T47D (cell line): ENCODE results near the gene MAST4.

Source experiments
- DNase-seq, 2 experiments: peaks; one replicate each; pipeline versions ENCODE4 v3.0.0 to v3.0.0-alpha.2; 2011 to 2012; ENCODE audit warnings: low read depth in 1 of 2, low spot score in 1 of 2
- JUND ChIP-seq: IDR thresholded peaks from 2 replicates; pipeline ENCODE4 v1.6.1; 2012; ENCODE audit warnings: low read depth
- in situ Hi-C: cut with HindIII; loops from 2 replicates; pipeline ENCODE4 v1.10.0; 2016; ENCODE audit warnings: low sequenced_read_pairs, low pct_unique_long_range_greater_than_20kb

The MAST4 gene

GRCh38 chr5:66642538-66642937 is 46.3 kb downstream of the MAST4 start:
- TF ChIP-seq JUND = no peak
- DNase-seq = no peak
- in situ Hi-C loops = no loop called here

GRCh38 chr5:66643387-66643786 is 47.2 kb downstream of the MAST4 start:
- in situ Hi-C loops = no loop called here
- no peak for DNase-seq
- no peak for TF ChIP-seq JUND

DNA sequence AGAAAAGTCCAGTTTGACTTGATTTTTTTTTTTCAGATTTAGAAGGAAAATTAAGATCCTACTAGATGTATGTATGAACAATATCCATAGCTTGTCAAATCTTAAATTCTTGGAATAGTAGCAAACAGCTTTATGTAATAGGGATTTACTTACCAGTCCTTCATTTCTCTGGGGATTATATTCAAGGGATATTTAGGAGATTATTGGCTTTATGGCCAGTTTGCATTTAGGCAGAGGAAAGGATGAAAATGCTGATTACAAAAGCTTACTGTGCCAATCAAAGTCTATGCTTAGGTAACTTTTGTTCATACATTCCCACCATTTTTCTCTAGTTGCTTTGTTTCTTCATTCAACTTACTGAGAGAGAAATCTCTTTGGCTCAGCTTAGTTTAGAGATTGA is 47.9 kb downstream of the MAST4 start:
- no peak for TF ChIP-seq JUND
- no peak for DNase-seq
- in situ Hi-C loops = no loop called here

- no peak for TF ChIP-seq JUND
- in situ Hi-C loops = no loop called here
- no peak for DNase-seq
Observed at GRCh38 chr5:66645039-66645438, 48.8 kb downstream of the MAST4 start.

- no peak for TF ChIP-seq JUND
- peak in 1 of 2 experiments; percentile 19 for DNase-seq
- in situ Hi-C loops = no loop called here
Observed at GRCh38 chr5:66646570-66646969, 50.4 kb downstream of the MAST4 start.

GRCh38 chr5:66647146-66647856 is 51.1 kb downstream of the MAST4 start:
- in situ Hi-C loops = no loop called here
- DNase-seq = no peak
- TF ChIP-seq JUND = no peak

GRCh38 chr5:66652818-66653217 is 56.6 kb downstream of the MAST4 start:
- in situ Hi-C loops = no loop called here
- no peak for TF ChIP-seq JUND
- no peak for DNase-seq

DNA sequence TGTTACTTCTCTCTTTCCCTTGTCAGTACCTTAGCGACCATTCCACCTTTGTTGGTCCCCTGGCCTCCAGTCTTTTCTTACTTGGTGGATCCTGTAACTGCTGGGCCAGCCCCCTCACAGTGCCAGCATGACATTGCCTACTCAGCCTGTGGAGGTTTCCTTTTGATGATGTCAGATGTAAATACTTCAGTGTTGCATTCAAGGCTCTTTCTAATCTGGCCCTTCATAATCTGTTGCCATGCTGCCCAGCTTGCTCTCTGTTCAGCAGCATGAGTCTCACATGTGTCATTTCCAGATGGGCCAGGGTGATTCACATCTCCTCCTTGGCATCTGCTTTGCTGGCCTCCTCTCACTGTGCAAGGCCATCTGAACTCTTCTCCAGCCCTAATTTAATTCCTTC is 57.1 kb downstream of the MAST4 start:
- in situ Hi-C loops = no loop called here
- no peak for TF ChIP-seq JUND
- DNase-seq = no peak

DNA sequence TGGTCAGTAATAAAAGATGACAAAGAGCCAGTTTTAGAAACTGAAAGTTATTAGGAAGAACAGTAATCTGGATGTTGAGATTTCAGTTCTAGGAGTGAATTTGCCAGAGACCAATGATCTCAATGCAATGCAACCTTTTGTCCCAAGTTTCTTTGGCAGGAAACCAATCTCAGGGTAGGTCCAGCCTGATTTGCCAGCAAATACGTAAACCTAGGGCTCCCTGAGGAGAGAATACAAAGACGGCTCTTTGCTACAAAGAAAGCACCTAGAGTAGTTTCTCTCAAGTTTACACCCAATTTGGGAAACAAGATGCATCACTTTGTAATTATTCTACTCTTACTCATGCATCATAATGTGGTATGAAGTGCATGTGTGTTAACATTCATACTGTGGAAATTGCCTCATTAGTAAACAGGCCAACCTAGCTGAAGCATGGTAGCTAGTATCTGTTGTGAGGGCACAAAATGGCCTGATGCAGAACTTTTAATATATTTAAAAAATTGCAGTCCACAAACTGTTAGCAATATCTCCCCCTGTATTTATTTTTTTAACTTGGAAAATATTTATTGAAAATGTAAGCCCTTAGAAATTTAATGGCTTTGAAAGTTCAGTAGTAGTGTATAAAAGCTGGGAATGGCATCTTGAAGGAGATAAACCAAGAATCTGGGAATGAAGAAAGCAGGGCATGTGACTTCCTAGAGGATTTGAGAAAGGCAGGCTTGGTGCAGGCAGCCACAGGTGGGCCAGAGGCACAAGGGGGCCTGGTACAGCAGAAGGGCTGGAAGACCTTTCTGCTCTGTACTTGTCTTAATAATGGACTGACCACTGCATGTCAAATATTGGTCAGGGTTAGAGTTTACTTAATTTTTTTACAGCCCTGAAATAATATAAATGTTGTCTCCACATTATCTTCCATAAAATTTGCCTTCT is 59.5 kb downstream of the MAST4 start:
- no peak for DNase-seq
- TF ChIP-seq JUND = no peak
- in situ Hi-C loops = no loop called here

DNA sequence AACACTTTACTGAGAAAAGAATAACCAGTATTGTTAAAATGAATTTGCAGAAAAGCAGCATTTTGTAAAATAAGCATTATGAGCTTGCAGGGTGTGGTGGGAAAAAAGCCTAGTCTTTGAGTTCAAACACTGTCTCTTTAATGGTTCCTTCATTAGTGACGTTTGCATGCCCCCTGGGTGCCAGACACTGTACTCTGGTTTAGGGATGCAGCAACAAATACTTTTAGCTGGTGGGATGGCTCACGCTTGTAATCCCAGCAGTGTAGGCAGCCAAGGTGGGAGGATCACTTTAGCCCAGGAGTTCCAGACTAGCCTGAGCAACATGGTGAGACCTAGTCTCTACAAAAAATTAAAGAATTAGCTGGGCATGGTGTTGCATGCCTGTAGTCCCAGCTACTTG is 62.3 kb downstream of the MAST4 start:
- in situ Hi-C loops = no loop called here
- no peak for DNase-seq

GRCh38 chr5:66659780-66660179 is 63.6 kb downstream of the MAST4 start:
- TF ChIP-seq JUND = no peak
- in situ Hi-C loops = no loop called here
- DNase-seq = no peak

More for the DNA sequence above, 62.3 kb downstream of the MAST4 start:
- no peak for TF ChIP-seq JUND

DNA sequence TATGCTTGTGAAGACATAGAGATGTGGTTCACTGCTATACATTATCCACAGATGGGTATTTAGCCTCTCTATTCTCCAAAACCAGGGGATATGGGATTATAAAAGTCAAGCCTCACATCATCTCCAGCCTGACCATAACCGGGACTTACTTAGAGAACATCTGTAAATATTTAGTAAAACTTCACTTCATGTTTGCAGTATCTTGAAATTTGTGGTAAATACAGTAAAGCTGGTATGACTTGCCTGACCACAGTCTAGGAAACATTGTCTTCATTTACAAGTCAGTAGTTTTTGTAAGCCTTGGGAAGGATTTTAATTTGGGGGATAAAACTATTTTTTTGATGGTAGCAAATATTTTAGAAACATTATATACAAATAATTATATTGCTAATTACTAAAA is 64.2 kb downstream of the MAST4 start:
- in situ Hi-C loops = no loop called here
- no peak for DNase-seq
- TF ChIP-seq JUND = no peak

GRCh38 chr5:66661149-66661548 is 65.0 kb downstream of the MAST4 start:
- TF ChIP-seq JUND = no peak
- DNase-seq = no peak
- in situ Hi-C loops = no loop called here

GRCh38 chr5:66666778-66667177 is 70.6 kb downstream of the MAST4 start:
- no peak for TF ChIP-seq JUND
- DNase-seq = no peak
- in situ Hi-C loops = no loop called here
